Dedifferentiated amniotic fluid mesenchymal stem cell (primary cell): Measurements from ENCODE around the gene ARID1A.

ENCODE experiments used
- DNase-seq: peaks from one replicate; pipeline ENCODE4 v3.0.0-alpha.2; 2016; ENCODE audit errors: extremely low spot score

Gene ARID1A

DNA sequence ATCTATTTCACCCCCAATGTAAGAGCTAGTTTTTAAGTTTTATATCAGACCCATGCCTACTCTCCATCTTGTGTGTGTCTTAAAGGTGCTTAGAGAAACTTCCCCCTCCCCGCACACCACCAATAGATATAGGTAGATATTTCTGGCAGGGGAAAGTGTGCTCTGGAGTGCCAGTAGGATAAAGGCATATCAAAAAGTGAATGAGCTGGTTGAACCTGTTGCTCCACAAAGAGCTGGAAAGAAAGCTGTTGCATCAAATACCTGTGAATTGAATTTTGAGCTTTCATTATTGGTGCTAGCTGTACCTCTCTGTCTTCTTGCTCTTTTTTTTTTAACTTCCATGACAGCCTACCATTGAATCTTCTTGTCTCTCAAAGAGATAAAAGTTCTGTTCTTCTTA lies 32.8 kb downstream of the ARID1A start:
- DNase-seq: no peak

DNA sequence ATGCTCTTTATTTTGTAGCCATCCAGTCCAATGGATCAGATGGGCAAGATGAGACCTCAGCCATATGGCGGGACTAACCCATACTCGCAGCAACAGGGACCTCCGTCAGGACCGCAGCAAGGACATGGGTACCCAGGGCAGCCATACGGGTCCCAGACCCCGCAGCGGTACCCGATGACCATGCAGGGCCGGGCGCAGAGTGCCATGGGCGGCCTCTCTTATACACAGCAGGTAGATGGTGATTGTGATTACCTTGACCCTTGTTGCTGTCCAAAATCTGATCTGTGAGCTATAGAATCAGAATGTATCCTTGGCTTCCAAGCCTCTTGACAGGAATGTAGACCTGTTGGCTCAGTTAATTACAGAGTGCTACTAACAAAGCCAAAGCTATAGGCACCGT lies 33.8 kb downstream of the ARID1A start:
- DNase-seq: no peak

DNA sequence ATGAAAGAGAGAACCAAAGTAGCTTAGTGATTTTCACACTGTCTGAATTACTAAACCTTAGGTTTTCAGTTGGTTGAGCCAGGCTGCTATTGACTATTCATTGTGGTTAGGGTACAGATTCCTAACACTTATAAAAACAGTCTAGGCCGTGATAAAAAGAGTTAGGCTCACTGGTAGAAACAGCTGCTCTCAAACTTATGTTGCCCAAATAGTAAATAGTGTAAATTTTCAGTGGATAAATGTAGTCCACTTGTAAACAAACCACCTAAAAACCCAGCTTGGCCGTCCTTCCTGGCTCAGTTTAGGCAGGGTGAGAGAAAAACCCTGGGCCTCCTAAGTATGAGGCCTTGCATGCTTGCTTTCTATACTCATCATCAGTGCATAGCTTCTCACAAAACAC lies 34.9 kb downstream of the ARID1A start:
- DNase-seq: no peak

DNA sequence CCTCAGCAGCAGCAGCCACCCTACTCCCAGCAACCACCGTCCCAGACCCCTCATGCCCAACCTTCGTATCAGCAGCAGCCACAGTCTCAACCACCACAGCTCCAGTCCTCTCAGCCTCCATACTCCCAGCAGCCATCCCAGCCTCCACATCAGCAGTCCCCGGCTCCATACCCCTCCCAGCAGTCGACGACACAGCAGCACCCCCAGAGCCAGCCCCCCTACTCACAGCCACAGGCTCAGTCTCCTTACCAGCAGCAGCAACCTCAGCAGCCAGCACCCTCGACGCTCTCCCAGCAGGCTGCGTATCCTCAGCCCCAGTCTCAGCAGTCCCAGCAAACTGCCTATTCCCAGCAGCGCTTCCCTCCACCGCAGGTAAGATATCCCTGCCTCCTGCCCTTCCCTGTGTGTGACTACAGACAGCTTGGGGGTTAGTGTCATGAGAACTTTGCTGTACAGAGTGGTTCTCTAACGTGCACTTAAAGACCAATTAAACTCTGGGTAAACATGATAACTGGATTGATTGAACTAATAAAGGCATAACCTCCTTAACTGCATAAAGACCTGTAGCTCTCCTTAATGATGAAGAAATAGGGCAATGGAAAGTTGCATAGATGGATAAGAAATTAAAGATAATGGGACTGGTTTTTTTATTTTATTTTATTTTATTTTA lies 35.6 kb downstream of the ARID1A start:
- DNase-seq: no peak

DNA sequence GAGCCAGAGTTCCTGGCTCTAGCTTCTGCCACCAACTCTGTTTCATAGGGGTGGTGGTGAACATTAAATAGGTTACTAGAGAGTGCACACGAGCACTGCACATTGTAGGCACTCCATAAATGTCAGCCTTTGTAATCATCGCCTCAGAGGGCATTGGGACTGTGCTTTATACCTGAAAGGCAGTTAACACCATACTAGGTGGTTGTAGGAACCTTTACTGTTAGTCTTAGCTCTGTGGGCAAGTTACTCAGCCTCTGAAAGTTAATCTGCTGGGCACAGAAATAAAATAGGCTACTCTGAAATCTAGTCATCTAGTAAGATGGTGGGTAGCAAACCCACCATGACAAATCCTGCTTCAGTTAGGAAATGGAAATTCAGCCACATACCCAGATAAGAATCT lies 37.6 kb downstream of the ARID1A start:
- no peak for DNase-seq

DNA sequence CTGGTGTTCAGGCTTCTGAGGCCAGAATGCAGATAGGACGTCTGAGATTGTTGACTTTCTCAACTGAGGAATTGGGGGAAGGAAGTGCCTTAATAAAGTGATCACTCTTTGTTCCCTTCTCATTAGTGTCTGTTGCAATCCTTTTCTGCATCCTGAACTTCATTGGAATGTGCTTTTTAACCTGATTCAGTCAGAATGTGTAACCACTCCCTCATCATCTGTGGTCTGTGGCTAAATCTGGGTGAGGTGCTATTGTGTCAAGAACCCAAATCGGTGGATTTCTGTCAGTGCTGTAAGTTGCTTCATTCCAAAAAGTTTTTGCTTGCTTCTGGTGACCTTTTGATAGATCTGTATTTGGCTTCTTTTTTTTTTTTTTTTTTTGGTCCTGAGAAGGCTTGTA lies 38.2 kb downstream of the ARID1A start:
- DNase-seq: no peak

DNA sequence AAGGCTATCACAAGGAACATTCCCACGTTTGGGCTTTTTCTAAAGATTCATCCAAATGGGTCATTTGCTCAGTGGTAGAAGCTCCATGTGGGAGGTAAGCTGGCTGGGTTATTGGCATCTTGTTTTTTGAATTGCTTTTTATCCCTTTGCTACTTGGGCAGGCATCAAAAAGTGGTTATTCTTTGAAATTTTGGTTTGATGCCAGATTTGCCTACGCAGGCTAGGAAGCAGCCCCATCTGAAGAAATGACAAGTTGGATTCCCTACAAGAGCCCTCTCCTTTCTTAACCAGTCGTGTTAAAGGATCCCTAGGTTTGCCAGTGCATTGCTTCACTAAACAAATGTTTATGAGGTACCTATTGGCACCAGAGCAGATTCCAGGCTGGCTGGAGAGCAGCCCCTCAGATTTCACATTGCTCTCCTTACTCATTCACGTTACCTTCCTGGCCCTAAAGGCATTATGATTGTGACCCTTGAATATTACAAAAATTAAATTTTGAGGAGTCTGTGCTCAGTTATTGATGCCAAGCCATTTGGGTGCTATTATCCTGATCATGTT lies 38.8 kb downstream of the ARID1A start:
- no peak for DNase-seq

DNA sequence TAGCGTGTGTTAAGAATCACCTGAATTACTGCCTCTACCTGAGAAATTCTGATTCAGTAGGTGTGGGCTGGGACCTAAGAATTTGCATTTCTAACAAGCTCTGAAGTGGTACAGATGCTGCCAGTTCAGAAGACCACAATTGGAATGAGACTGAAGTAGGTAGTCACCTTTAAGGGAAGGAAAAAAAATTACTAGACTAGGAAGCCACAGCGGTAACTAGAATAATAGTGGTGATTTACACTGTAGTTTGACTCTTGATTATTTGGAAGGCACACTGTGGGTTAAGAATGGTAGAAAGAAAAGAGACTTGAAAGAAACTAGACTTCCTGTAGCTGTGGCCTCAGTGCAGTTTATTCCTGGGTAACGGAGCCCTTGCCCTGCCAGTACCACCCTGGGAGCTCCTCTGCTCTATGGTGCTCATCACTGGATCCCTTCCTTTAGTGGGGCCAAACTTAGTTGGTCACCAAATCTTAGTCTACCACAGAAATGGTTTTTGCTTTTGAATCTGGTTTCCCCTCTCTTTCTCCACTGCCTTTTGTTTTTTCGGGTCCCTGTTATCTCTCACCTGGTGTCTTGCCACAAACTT lies 43.6 kb downstream of the ARID1A start:
- DNase-seq: no peak

DNA sequence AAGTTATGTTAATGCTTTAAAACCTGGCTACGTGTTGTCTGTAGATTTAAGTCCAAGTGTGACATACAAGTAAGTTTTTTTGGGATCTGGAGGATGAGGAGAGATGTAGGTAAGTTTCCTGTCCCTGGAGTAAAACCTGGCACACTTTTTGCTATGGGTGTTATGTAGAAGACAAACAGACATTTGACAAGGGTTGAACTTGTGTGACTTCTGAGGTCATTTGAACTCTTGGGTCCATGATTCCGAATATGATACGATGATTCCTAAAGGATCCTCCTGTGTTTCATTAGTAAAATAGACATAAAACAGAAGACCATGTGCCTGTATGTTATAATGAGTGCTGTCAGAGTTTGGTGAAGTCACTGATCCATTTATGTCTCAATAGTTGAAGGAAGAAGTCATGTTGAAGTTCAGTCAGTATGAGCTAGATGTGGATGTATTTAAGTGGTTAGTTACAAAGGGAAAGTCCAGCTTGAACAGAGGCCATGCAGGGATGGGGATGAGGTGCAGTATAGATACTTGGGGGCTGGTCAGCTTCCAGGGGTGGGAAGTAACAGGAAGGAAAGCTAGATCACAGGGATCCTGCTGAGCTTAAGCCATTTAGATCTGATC lies 44.3 kb downstream of the ARID1A start:
- DNase-seq: no peak

DNA sequence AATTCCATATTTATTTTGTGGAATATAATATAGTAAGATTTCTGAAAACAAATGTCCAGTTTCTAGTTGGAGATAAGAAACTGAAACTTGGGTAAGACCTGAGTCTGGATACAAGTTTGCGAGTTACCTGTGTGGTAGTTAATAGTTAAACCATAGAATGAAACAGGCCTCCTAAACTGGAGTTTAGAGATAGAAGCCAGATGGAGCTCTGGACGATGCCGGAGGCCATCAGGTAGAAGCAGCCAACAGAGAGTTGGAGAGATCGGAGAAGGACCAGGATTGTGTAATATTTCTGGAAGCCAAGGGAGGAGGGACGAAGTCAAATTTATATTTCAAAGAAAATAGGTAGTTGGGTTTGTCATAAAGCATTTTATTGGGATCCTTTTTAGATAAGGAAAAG lies 45.1 kb downstream of the ARID1A start:
- no peak for DNase-seq

DNA sequence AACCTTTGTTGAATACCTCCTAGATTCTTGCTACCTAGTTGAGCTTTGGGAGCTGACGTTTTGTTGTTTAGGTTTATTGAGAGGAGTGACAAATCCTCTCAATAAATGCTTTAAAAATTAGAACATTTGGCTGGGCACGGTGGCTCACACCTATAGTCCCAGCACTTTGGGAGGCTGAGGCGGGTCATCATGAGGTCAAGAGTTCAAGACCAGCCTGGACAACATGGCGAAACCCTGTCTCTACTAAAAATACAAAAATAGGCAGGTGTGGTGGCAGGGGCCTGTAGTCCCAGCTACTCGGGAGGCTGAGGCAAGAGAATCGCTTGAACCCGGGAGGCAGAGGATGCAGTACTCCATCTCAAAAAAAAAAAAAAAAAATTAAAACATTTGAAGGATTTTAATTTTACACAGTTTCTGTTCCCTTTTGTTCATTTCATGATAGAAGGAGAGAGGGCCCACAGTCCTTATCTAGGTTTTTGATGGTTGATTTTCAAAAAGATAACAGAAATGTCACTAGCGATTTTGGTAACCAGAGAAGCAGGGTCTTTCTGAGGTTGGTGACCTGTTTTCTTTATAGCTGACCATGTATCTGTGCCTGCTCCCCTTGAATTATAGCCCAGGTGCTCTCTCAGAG lies 47.7 kb downstream of the ARID1A start:
- no peak for DNase-seq

DNA sequence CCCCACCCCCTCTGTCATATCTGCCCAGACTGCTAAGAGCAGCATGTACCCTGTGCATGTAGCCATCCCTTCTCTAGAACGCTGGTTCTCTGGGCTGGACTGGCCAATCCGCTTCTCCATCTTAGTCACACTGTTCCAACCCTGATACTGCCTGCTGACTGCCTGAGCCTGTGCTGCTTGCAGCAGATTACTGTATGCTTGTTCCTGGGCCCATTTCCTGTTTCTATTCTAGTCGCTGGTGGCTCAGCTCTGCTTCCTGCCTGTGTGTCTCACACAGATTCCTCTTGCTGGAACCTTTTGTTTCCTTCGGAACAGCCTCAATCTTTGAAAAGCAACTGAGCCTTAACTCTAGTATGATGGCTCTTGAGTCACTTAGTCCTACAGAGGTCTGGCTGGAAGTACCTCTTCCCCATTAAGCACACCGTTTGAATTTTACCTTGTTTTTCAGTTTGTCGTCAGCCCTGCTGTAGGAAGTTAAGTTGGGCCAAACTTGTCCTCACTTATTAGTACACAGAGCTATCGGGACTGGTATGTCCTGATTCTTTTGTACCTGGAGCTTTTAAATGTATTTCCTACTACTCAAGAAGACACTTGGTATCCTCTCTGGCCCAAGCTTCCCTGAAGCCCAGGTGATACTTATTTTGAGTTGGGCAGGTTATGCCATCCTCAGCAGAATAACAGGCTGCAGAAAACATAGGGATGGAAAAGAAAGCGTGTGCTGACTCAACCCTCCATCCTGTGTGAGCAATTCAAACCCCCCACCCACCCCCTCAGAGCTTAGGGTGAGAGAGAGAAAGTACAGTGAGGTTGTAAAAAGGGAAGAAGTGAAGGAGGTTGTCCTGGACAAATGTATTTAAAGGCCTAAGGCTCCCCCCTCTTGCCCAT lies 48.5 kb downstream of the ARID1A start:
- DNase-seq: no peak

DNA sequence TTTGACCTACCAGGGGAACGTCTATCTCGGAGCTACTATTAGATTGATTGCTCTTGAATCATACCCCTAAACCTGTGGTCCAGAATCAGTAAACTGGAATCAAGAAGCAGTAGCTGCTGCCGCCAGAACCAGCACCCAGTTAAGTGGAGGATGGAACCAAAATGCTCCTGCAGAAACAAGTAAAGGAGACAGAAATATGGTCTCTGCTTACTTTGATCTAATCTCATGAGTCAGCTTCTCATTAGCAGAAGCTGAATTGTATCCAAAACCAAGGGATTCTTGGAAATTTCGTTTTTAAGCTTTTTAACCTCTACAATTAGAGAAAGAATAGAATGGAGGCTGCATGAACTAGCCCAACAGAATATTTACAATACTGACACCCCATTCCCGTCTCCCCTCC lies 49.4 kb downstream of the ARID1A start:
- no peak for DNase-seq

DNA sequence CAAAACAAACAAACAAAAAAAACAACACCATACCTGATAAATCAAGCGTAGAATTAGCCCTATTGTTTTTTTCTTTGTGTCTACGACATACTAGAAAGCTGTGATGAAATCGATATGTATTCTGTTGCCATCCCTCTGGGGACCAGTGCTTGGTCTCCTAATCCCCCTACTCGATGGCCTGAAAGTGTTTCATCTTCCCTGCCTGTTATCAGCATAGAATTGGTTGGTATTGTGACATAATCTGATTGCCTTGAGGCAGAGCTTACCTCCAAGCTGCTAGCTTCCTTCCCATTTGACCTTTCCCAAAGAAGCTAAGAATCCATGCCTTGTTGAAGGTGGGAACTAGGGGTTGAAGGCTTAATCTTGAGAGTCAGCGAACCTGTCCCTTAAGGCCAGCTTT lies 51.2 kb downstream of the ARID1A start:
- no peak for DNase-seq

DNA sequence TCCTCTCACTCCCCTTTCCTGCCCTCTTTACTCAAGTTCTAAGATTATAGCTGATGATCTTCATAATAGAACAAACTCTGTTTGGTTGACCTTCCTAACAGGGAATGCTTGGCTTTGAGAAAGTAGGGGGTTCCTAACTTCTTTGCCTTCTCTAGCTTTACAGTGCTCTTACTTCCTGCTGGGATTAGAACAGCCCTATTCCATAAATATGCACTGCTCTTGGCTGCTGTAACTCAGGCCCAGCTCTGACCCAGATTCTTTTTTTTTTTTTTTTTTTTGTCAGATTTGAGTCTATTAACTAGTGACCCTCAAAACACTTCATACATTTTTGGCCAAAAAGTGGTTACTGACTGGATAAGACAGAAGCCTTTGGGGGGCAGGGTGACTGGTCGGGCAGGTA lies 52.5 kb downstream of the ARID1A start:
- no peak for DNase-seq

DNA sequence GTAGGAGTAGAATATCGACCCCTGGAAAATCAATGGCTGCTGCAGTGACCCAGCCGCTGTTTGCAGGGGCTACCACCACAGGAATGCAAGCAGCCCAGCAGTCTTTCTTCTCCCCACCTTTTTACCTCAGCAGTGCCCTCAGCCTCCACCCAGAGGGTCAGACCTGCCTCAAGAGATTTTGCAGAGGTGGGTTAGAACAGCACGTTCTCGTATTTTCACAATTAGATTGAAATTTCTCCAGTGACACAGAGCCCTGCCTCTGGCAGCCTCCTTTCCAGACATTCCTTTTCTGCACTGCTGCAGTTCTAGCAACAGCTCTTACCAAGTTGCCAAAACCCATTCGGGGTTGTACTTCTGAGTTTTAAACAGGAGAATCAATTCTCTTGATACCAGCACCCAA lies 53.6 kb downstream of the ARID1A start:
- no peak for DNase-seq

DNA sequence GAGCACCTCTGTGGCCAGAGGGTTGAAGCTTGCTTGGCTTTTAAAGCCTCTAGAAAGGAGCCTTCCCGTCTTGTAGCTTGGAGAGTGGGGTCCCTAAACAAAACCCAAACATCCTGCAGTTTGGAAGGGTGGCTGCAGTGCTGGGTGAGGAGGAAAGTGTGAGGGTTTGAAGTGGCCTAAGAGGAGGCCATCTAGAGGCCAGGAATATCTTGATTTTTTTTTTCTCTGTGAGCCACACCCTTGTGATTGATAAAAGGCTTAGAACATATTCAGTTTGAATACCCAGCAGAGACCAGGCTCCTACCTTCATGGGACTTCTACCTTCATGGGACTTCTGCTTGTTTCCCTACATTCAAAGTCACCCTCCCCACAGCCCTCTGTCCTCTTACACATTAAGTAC lies 54.6 kb downstream of the ARID1A start:
- no peak for DNase-seq

DNA sequence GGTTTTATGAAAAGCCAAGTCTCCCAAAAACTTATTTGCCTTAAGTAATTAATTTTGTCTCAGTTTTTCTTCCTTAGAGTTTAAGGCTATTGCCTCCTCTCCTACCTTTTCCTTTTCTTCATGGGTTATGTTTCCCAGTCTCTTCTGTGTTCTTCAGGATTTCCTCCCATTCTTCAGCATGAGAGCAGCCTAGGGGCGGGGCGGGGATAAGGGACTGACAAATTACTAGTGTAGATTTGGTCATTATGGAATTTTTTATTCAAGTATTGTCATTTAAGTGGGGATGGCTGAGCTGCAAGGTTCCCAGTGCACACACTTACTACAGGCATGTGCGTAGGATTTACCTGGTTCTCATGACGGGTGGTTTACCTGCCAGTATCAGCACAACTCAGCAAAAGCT lies 56.7 kb downstream of the ARID1A start:
- DNase-seq: no peak

DNA sequence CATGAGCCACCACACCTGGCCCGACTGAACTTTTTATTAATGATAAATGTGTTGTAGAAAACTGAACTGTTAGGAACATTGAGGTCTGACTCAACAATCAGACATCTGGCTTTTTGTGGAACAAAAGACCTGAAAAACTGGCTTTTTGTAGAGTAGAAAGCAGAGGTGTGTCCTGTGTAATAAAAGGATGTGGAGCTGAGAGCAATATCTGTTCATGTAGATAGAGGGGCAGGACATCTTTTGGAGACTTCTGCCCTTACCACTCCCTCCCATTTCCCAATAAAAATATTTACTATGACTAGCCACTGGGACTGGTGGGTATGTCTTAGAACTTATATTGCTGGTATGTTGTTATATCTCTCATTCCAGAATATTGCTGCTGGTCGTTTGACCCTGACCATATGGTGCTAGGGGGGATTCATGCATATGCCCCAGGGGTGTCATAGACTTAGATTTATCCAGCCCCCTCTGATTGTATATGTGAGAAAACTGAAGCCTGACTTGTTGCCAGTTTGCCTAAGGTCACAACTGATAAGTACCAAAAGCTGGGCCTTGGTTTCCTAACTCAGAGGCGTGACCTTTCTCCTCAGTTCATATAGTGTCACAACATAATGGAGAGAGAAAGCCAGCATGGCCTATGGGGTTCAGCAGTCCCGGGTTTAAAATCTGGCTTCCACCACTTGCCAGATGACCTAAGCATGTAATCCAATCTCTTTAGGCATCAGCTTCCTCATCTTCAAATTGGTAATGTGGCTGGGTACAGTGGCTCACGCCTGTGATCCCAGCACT lies 58.5 kb downstream of the ARID1A start:
- DNase-seq: no peak

DNA sequence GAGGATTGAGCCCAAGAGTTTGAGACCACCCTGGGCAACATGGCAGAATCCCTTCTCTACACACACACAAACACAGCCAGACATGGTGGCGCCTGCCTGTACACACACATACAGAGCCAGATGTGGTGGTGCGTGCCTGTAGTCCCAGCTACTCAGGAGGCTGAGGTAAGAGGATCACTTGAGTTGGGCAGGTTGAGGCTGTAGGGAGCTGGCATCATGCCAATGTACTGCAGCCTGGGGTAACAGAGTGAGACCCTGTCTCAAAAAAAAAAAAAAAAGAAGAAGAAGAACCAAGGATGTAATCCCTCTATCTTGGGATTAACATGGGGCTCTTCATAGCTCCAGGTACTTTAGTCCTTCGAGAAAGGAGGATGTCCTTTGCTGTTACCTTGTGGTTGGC lies 62.5 kb downstream of the ARID1A start:
- DNase-seq: no peak

DNA sequence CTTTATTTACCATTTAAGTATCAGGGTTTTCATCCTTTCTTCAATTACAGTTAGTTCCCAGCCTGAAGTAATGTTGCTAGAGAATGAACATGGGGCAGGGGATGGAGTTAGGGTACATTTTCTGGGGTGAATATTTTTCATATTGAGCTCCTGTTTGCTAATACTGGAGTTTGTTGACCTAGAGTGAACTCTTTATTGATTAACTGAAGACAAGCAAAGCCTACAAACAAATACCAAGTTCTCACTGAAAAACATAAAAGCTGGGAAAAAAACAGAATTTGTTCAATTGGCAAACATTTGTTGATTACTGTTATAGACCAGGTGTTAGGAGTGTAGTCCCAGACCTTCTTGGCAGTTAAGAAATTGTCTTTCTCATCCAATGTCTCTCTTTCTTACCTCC lies 63.7 kb downstream of the ARID1A start:
- DNase-seq: no peak
